Fibroblast of lung (primary cell): ENCODE measurements around the gene ARHGAP10.

Experiments used
- EZH2 ChIP-seq: IDR thresholded peaks from 2 replicates; pipeline ENCODE4 v1.5.1; 2012; ENCODE audit warnings: low read length, control low read depth, mild to moderate bottlenecking; ENCODE audit errors: missing control alignments
- TF ChIP-seq, protein P1 (sequence below), 2 donors: IDR thresholded peaks in 1 of 2; conservative IDR thresholded peaks in 1 of 2; 1 replicate in 1 of 2; 2 replicates in 1 of 2; pipeline ENCODE4 v1.5.1; 2011 to 2012; ENCODE audit warnings: low read length in 2 of 2, control low read depth in 1 of 2, inconsistent platforms in 1 of 2, low read depth in 1 of 2, mild to moderate bottlenecking in 1 of 2

DNA sequence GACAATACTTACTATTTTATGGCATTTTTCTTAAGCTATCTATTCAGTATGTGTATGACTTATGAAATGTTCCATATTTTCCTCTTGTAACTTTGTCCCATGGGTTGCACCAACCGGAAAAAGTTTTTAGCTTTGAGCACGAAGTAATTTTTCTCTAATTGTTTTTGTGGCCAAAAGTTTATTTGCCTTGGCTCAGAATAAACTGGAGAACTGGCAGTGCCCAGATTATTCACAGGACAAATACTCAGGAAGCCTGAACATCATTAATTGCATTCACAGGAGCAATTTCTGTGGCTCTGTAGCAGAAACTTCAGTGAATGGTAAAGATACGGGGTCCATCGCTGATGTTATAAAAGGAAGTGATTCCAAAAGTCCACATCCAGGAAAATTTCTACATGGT, 184.5 kb downstream of the ARHGAP10 start:
- TF ChIP-seq, protein P1, sequence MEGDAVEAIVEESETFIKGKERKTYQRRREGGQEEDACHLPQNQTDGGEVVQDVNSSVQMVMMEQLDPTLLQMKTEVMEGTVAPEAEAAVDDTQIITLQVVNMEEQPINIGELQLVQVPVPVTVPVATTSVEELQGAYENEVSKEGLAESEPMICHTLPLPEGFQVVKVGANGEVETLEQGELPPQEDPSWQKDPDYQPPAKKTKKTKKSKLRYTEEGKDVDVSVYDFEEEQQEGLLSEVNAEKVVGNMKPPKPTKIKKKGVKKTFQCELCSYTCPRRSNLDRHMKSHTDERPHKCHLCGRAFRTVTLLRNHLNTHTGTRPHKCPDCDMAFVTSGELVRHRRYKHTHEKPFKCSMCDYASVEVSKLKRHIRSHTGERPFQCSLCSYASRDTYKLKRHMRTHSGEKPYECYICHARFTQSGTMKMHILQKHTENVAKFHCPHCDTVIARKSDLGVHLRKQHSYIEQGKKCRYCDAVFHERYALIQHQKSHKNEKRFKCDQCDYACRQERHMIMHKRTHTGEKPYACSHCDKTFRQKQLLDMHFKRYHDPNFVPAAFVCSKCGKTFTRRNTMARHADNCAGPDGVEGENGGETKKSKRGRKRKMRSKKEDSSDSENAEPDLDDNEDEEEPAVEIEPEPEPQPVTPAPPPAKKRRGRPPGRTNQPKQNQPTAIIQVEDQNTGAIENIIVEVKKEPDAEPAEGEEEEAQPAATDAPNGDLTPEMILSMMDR (conservative IDR thresholded peaks at IDR 0.05 in 1 of 2, IDR thresholded peaks at IDR 0.05 in 1 of 2; ENCODE audit: low read depth in 1 of 2, low read length in 2 of 2), result no peak
- TF ChIP-seq EZH2, result no peak
